K562 (cell line): ENCODE measurements around the gene TP53I3. TPM values are rescaled to one million over a fixed set of nuclear protein-coding genes. Genes with fewer than 3 reads are reported as not detected.

Experiments used
- ARID2 ChIP-seq: fragments of 450-650 bp; IDR thresholded peaks from 2 replicates; pipeline ENCODE4 v1.6.1; 2017; ENCODE audit warnings: antibody characterized with exemption, mild to moderate bottlenecking
- HLTF ChIP-seq: fragments of 450-650 bp; IDR thresholded peaks from 2 replicates; pipeline ENCODE4 v1.6.1; 2016
- MIER1 ChIP-seq: fragments of 450-650 bp; IDR thresholded peaks from 2 replicates; pipeline ENCODE4 v1.6.1; 2016; ENCODE audit warnings: antibody characterized with exemption, mild to moderate bottlenecking, low read depth
- NR4A1 ChIP-seq, 2 experiments: fragments of 250-450 bp in 1 of 2; fragments of 450-650 bp in 1 of 2; sonication (Bioruptor Pico) in 1 of 2; IDR thresholded peaks; 2 replicates each; pipeline versions ENCODE4 v1.4.0 to v1.6.1; 2016 to 2020; ENCODE audit warnings: mild to moderate bottlenecking in 2 of 2, missing compliant biosample characterization in 1 of 2, missing genetic modification characterization in 1 of 2, moderate library complexity in 1 of 2
- TEAD2 ChIP-seq: fragments of 450-650 bp; IDR thresholded peaks from 2 replicates; pipeline ENCODE4 v1.6.1; 2016; ENCODE audit warnings: missing genetic modification characterization, control low read depth, missing compliant biosample characterization
- ZNF778 ChIP-seq: fragments of 450-650 bp; formaldehyde crosslinking; IDR thresholded peaks from 2 replicates; pipeline ENCODE4 v1.4.0; 2020; ENCODE audit warnings: mild to moderate bottlenecking, moderate library complexity
- polyA plus RNA-seq, 8 experiments: library from polyadenylated mRNA; depleted of rRNA in 4 of 8; stranded (reverse) in 5 of 8; unstranded in 3 of 8; fragments of >200 nt; fragmentation: Nextera tagmentation in 2 of 8; fragmentation: Illumina TruSeq in 1 of 8; extraction: Ambion mirVana in 2 of 8; extraction: Trizol in 1 of 8; gene quantifications; 2 replicates each; pipeline versions ENCODE4 v1.2.1 to v1.2.3, GENCODE V29; 2011 to 2014; ENCODE audit warnings: inconsistent platforms in 1 of 8, missing spikeins in 1 of 8
- total RNA-seq, 7 experiments: library from RNA; depleted of rRNA in 6 of 7; stranded (reverse); fragments of >200 nt in 6 of 7; fragmentation: Illumina TruSeq in 2 of 7; extraction: Trizol in 2 of 7; gene quantifications; 2 replicates each; pipeline versions ENCODE4 v1.2.1 to v1.2.3, GENCODE V29; 2011 to 2021; ENCODE audit warnings: low replicate concordance in 1 of 7
- TF ChIP-seq, protein P1 (sequence below): sonication (generic); formaldehyde crosslinking; IDR thresholded peaks from 2 replicates; pipeline ENCODE4 v1.8.1; 2023; ENCODE audit warnings: mild to moderate bottlenecking, missing genetic modification reagents, moderate library complexity
- TF ChIP-seq, protein P2 (sequence below), 3 experiments: fragments of 200-800 bp in 1 of 3; sonication (Bioruptor generic) in 1 of 3; sonication (generic) in 1 of 3; formaldehyde crosslinking in 1 of 3; IDR thresholded peaks; 2 replicates each; pipeline versions ENCODE4 v1.6.1 to v1.8.0; 2016 to 2022; ENCODE audit warnings: mild to moderate bottlenecking in 2 of 3, missing compliant biosample characterization in 2 of 3, missing genetic modification characterization in 2 of 3, missing genetic modification reagents in 1 of 3
- TF ChIP-seq, protein P3 (sequence below): sonication (generic); formaldehyde crosslinking; IDR thresholded peaks from 2 replicates; pipeline ENCODE4 v1.8.0; 2023; ENCODE audit warnings: missing genetic modification reagents, mild to moderate bottlenecking, borderline replicate concordance
- TF ChIP-seq, protein P4 (sequence below): fragments of 450-650 bp; conservative IDR thresholded peaks from 2 replicates; pipeline ENCODE4 v1.6.1; 2016; ENCODE audit warnings: missing genetic modification characterization, low read depth, mild to moderate bottlenecking, missing compliant biosample characterization, moderate library complexity
- TF ChIP-seq, protein P5 (sequence below): sonication (generic); formaldehyde crosslinking; IDR thresholded peaks from 2 replicates; pipeline ENCODE4 v1.8.1; 2023; ENCODE audit warnings: mild to moderate bottlenecking, missing genetic modification reagents

Gene TP53I3
- total and polyA plus RNA-seq, 9 of the 15 experiments (the other 6 are each of a cell fraction or from before 2014, with no cell fraction given), result 0.65 to 9.5 (median 5.6) TPM

DNA sequence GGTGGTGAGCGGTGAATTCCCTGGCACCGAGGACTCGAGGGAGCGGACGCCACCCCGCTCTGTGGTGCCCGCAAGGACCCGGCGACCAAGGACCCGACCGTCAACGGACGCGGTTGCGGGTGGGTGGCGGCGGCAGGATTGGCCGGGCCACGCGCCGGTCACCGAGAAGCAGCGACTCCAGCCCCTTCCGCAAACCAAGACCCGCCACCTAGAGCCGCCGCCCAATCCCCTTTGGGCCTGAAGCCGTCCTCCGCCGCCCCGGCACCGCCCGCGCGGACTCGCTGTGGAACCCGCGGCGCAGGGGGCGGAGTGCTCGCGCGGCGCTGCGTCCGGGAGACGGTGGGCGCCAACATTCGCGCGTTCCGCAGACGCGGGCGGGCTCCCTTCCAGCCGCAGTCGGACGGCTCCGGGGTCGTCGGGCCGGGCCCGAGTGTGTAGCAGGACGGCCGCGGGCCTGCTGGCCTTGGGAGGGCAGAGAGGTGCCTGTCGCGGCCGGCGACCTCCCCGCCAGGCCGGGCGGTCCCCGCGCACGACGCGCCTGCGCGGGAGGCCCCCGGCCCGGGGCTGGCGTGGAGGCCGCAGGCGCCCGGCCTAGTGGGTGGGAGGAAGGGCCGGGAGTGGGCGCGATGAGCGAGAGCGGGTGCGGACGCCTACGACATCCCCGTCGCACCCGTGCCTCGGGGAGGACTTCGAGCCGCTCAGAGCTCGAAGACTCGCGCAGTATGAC, 38.7 kb upstream of the TP53I3 start, which contains the start of the genes FAM228B and PFN4 (continued):
- TF ChIP-seq, protein P1, sequence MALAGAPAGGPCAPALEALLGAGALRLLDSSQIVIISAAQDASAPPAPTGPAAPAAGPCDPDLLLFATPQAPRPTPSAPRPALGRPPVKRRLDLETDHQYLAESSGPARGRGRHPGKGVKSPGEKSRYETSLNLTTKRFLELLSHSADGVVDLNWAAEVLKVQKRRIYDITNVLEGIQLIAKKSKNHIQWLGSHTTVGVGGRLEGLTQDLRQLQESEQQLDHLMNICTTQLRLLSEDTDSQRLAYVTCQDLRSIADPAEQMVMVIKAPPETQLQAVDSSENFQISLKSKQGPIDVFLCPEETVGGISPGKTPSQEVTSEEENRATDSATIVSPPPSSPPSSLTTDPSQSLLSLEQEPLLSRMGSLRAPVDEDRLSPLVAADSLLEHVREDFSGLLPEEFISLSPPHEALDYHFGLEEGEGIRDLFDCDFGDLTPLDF (CRISPR knock-in tag), result peak; percentile 49; the same call in 1 of the 2 replicates
- TF ChIP-seq, protein P2, sequence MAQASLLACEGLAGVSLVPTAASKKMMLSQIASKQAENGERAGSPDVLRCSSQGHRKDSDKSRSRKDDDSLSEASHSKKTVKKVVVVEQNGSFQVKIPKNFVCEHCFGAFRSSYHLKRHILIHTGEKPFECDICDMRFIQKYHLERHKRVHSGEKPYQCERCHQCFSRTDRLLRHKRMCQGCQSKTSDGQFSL (CRISPR knock-in tag; IDR thresholded peaks at IDR 0.05), result no peak
- TF ChIP-seq, protein P2 (tag; IDR thresholded peaks at IDR 0.05), result no peak
- TF ChIP-seq, protein P3, sequence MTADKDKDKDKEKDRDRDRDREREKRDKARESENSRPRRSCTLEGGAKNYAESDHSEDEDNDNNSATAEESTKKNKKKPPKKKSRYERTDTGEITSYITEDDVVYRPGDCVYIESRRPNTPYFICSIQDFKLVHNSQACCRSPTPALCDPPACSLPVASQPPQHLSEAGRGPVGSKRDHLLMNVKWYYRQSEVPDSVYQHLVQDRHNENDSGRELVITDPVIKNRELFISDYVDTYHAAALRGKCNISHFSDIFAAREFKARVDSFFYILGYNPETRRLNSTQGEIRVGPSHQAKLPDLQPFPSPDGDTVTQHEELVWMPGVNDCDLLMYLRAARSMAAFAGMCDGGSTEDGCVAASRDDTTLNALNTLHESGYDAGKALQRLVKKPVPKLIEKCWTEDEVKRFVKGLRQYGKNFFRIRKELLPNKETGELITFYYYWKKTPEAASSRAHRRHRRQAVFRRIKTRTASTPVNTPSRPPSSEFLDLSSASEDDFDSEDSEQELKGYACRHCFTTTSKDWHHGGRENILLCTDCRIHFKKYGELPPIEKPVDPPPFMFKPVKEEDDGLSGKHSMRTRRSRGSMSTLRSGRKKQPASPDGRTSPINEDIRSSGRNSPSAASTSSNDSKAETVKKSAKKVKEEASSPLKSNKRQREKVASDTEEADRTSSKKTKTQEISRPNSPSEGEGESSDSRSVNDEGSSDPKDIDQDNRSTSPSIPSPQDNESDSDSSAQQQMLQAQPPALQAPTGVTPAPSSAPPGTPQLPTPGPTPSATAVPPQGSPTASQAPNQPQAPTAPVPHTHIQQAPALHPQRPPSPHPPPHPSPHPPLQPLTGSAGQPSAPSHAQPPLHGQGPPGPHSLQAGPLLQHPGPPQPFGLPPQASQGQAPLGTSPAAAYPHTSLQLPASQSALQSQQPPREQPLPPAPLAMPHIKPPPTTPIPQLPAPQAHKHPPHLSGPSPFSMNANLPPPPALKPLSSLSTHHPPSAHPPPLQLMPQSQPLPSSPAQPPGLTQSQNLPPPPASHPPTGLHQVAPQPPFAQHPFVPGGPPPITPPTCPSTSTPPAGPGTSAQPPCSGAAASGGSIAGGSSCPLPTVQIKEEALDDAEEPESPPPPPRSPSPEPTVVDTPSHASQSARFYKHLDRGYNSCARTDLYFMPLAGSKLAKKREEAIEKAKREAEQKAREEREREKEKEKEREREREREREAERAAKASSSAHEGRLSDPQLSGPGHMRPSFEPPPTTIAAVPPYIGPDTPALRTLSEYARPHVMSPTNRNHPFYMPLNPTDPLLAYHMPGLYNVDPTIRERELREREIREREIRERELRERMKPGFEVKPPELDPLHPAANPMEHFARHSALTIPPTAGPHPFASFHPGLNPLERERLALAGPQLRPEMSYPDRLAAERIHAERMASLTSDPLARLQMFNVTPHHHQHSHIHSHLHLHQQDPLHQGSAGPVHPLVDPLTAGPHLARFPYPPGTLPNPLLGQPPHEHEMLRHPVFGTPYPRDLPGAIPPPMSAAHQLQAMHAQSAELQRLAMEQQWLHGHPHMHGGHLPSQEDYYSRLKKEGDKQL (CRISPR knock-in tag), result no peak
- TF ChIP-seq MIER1 (no peak), NR4A1 (CRISPR knock-in tag; IDR thresholded peaks at IDR 0.05) (no peak), NR4A1 (tag; IDR thresholded peaks at IDR 0.05) (peak; percentile 57; the same call in 1 of the 2 replicates), ZNF778 (CRISPR knock-in tag) (no peak), TEAD2 (tag) (no peak), HLTF (no peak), ARID2 (no peak)
- TF ChIP-seq, protein P4, sequence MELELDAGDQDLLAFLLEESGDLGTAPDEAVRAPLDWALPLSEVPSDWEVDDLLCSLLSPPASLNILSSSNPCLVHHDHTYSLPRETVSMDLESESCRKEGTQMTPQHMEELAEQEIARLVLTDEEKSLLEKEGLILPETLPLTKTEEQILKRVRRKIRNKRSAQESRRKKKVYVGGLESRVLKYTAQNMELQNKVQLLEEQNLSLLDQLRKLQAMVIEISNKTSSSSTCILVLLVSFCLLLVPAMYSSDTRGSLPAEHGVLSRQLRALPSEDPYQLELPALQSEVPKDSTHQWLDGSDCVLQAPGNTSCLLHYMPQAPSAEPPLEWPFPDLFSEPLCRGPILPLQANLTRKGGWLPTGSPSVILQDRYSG (tag), result no peak
- TF ChIP-seq, protein P5, sequence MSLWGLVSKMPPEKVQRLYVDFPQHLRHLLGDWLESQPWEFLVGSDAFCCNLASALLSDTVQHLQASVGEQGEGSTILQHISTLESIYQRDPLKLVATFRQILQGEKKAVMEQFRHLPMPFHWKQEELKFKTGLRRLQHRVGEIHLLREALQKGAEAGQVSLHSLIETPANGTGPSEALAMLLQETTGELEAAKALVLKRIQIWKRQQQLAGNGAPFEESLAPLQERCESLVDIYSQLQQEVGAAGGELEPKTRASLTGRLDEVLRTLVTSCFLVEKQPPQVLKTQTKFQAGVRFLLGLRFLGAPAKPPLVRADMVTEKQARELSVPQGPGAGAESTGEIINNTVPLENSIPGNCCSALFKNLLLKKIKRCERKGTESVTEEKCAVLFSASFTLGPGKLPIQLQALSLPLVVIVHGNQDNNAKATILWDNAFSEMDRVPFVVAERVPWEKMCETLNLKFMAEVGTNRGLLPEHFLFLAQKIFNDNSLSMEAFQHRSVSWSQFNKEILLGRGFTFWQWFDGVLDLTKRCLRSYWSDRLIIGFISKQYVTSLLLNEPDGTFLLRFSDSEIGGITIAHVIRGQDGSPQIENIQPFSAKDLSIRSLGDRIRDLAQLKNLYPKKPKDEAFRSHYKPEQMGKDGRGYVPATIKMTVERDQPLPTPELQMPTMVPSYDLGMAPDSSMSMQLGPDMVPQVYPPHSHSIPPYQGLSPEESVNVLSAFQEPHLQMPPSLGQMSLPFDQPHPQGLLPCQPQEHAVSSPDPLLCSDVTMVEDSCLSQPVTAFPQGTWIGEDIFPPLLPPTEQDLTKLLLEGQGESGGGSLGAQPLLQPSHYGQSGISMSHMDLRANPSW (CRISPR knock-in tag), result no peak
